WTC11 (cell line): Measurements from ENCODE around the gene HTR6. TPM values are rescaled to one million over a fixed set of nuclear protein-coding genes. Genes with fewer than 3 reads are reported as not detected.

ENCODE experiments used
- ATAC-seq: fragments of 200-7000 bp; cut with Tn5 transposase; 2 replicates; pipeline ENCODE4 v1.10.0; 2021; ENCODE audit warnings: mild to moderate bottlenecking, moderate library complexity
- CTCF ChIA-PET: fragments of 300-600 bp; sonication (Branson Sonifier 250); formaldehyde crosslinking; loops from one replicate; lab custom pipeline; 2021; ENCODE audit warnings: antibody characterized with exemption; lab: Charles Lee
- POLR2A ChIA-PET: fragments of 350-600 bp; sonication (Branson Sonifier 250); formaldehyde crosslinking; loops from one replicate; lab custom pipeline; 2021; ENCODE audit warnings: antibody characterized with exemption; lab: Charles Lee
- DNase-seq: peaks from one replicate; pipeline ENCODE4 v3.0.0; 2021; ENCODE audit warnings: low spot score
- H3K27ac Mint-ChIP-seq: 2 replicates; pipeline ENCODE4 v1.8.0; 2021; ENCODE audit warnings: mixed read lengths
- H3K27me3 Mint-ChIP-seq: 2 replicates; pipeline ENCODE4 v1.8.0; 2021; ENCODE audit warnings: low read depth, mild to moderate bottlenecking, moderate library complexity, mixed read lengths
- H3K36me3 Mint-ChIP-seq: 2 replicates; pipeline ENCODE4 v1.8.0; 2021; ENCODE audit warnings: mixed read lengths
- H3K4me1 Mint-ChIP-seq: 2 replicates; pipeline ENCODE4 v1.8.0; 2022; ENCODE audit warnings: mixed read lengths
- H3K4me3 Mint-ChIP-seq: 2 replicates; pipeline ENCODE4 v1.8.0; 2021; ENCODE audit warnings: mild to moderate bottlenecking, moderate library complexity, mixed read lengths
- H3K9me3 Mint-ChIP-seq: 2 replicates; pipeline ENCODE4 v1.8.0; 2021; ENCODE audit warnings: mixed read lengths
- ATF1 ChIP-seq: sonication (generic); formaldehyde crosslinking; IDR thresholded peaks from 2 replicates; pipeline ENCODE4 v1.8.1; 2023; ENCODE audit warnings: mild to moderate bottlenecking, moderate library complexity, missing genetic modification reagents
- ATF2 ChIP-seq: sonication (generic); formaldehyde crosslinking; IDR thresholded peaks from 2 replicates; pipeline ENCODE4 v1.8.1; 2022; ENCODE audit warnings: low read depth, missing genetic modification reagents, borderline replicate concordance
- CREM ChIP-seq: sonication (generic); formaldehyde crosslinking; IDR thresholded peaks from 2 replicates; pipeline ENCODE4 v1.8.1; 2022; ENCODE audit warnings: mild to moderate bottlenecking, missing genetic modification reagents, moderate library complexity
- ELF4 ChIP-seq: sonication (generic); formaldehyde crosslinking; IDR thresholded peaks from 2 replicates; pipeline ENCODE4 v1.8.1; 2022; ENCODE audit warnings: low read depth, mild to moderate bottlenecking, moderate library complexity, missing genetic modification reagents
- ERG ChIP-seq: fragments of 250-450 bp; sonication (Bioruptor Pico); IDR thresholded peaks from 2 replicates; pipeline ENCODE4 v1.8.0; 2021; ENCODE audit warnings: mild to moderate bottlenecking
- ETV6 ChIP-seq: sonication (generic); formaldehyde crosslinking; IDR thresholded peaks from 2 replicates; pipeline ENCODE4 v1.8.1; 2022; ENCODE audit warnings: mild to moderate bottlenecking, missing genetic modification reagents
- JAZF1 ChIP-seq: fragments of 250-450 bp; sonication (Bioruptor Pico); IDR thresholded peaks from 2 replicates; pipeline ENCODE4 v1.9.0; 2021; ENCODE audit warnings: moderate library complexity, mild to moderate bottlenecking, inconsistent platforms
- JUN ChIP-seq: sonication (generic); formaldehyde crosslinking; IDR thresholded peaks from 2 replicates; pipeline ENCODE4 v1.8.0; 2023; ENCODE audit warnings: mild to moderate bottlenecking, missing genetic modification reagents
- MYBL2 ChIP-seq: sonication (generic); formaldehyde crosslinking; IDR thresholded peaks from 2 replicates; pipeline ENCODE4 v1.8.1; 2023; ENCODE audit warnings: mild to moderate bottlenecking, moderate library complexity, missing genetic modification reagents
- NFE2L1 ChIP-seq: sonication (generic); formaldehyde crosslinking; IDR thresholded peaks from 2 replicates; pipeline ENCODE4 v1.8.1; 2023; ENCODE audit warnings: missing genetic modification reagents
- PRRX2 ChIP-seq: fragments of 250-450 bp; sonication (Bioruptor Pico); IDR thresholded peaks from 2 replicates; pipeline ENCODE4 v1.8.0; 2021; ENCODE audit warnings: mild to moderate bottlenecking
- SOX15 ChIP-seq: fragments of 250-450 bp; sonication (Bioruptor Pico); IDR thresholded peaks from 2 replicates; pipeline ENCODE4 v1.9.0; 2021; ENCODE audit warnings: mild to moderate bottlenecking
- SP1 ChIP-seq: sonication (generic); formaldehyde crosslinking; conservative IDR thresholded peaks from 2 replicates; pipeline ENCODE4 v1.8.1; 2022; ENCODE audit warnings: missing genetic modification reagents
- USF1 ChIP-seq: sonication (generic); formaldehyde crosslinking; IDR thresholded peaks from 2 replicates; pipeline ENCODE4 v1.8.0; 2022; ENCODE audit warnings: mild to moderate bottlenecking, missing genetic modification reagents
- ZMAT4 ChIP-seq: fragments of 250-450 bp; sonication (Bioruptor Pico); IDR thresholded peaks from 2 replicates; pipeline ENCODE4 v1.9.0; 2021; ENCODE audit warnings: mild to moderate bottlenecking
- ZNF121 ChIP-seq: sonication (generic); formaldehyde crosslinking; IDR thresholded peaks from 2 replicates; pipeline ENCODE4 v1.8.0; 2023; ENCODE audit warnings: missing genetic modification reagents
- ZNF425 ChIP-seq: fragments of 250-450 bp; sonication (Bioruptor Pico); conservative IDR thresholded peaks from 2 replicates; pipeline ENCODE4 v1.9.0; 2021; ENCODE audit warnings: mild to moderate bottlenecking
- ZNF512 ChIP-seq: sonication (generic); formaldehyde crosslinking; IDR thresholded peaks from 2 replicates; pipeline ENCODE4 v1.8.1; 2022; ENCODE audit warnings: missing genetic modification reagents, borderline replicate concordance
- total RNA-seq: library from RNA; stranded (reverse); gene quantifications from 3 replicates; pipeline ENCODE4 v1.2.3, GENCODE V29; 2021

Gene HTR6
- total RNA-seq, 1 experiment from 2014 or later = 0.90 TPM

- H3K4me3 Mint-ChIP-seq = no peak overlapping the region
Observed at GRCh38 chr1:19725606-19726005, 60.9 kb downstream of the HTR6 start.

GRCh38 chr1:19728413-19729145 lies 63.9 kb downstream of the HTR6 start:
- Mint-ChIP-seq H3K4me3 (no peak overlapping the region), H3K9me3 (peaks cover 9% of the 10 kb centered on the region), H3K36me3 (0 out of 2 replicates have a peak, but pooled peaks cover 4% of the 10 kb centered on the region), H3K27me3 (no peaks in the 10 kb centered on the region), H3K27ac (no peak overlapping the region), H3K4me1 (peaks cover 2% of the 10 kb centered on the region)
- TF ChIP-seq ATF2 (no peak), ELF4 (CRISPR knock-in tag) (no peak), USF1 (CRISPR knock-in tag) (no peak), ZNF512 (no peak), PRRX2 (no peak), ZNF121 (CRISPR knock-in tag) (no peak), JAZF1 (CRISPR knock-in tag) (no peak), ZNF425 (CRISPR knock-in tag) (no peak), ATF1 (CRISPR knock-in tag) (no peak), ERG (CRISPR knock-in tag) (no peak), MYBL2 (CRISPR knock-in tag) (no peak), ETV6 (CRISPR knock-in tag) (no peak), JUN (CRISPR knock-in tag) (no peak), NFE2L1 (CRISPR knock-in tag) (no peak)
- ATAC-seq (no peak), DNase-seq (no peak)
- CTCF ChIA-PET = interaction anchor here (1.6 to 3.7 kb wide), 3 partner anchors 13 to 77 kb away, joined by 3 to 30 read pairs (median 17); no protein-coding TSS in a partner anchor
- POLR2A ChIA-PET = no interaction called here

More at GRCh38 chr1:19725606-19726005, 60.9 kb downstream of the HTR6 start:
- Mint-ChIP-seq H3K36me3 (0 out of 2 replicates have a peak, but pooled peaks cover 4% of the 10 kb centered on the region), H3K9me3 (peaks cover 9% of the 10 kb centered on the region), H3K4me1 (peaks cover 15% of the 10 kb centered on the region), H3K27me3 (no peaks in the 10 kb centered on the region), H3K27ac (no peak overlapping the region)
- POLR2A ChIA-PET = no interaction called here
- CTCF ChIA-PET = interaction anchor here (3.3 to 3.7 kb wide), 2 partner anchors 10 to 21 kb away, joined by 17 to 30 read pairs; no protein-coding TSS in a partner anchor
- TF ChIP-seq CREM (CRISPR knock-in tag) (no peak), SOX15 (no peak), ZMAT4 (no peak), SP1 (CRISPR knock-in tag) (no peak)
- ATAC-seq (no peak), DNase-seq (no peak)
